ENCODE results near the gene GLIPR1L1.
"Not testable (repeated sequence)": the region's sequence is repeated elsewhere in the genome, so short reads cannot be mapped to it uniquely, and the experiment has no call there.

The GLIPR1L1 gene

DNA sequence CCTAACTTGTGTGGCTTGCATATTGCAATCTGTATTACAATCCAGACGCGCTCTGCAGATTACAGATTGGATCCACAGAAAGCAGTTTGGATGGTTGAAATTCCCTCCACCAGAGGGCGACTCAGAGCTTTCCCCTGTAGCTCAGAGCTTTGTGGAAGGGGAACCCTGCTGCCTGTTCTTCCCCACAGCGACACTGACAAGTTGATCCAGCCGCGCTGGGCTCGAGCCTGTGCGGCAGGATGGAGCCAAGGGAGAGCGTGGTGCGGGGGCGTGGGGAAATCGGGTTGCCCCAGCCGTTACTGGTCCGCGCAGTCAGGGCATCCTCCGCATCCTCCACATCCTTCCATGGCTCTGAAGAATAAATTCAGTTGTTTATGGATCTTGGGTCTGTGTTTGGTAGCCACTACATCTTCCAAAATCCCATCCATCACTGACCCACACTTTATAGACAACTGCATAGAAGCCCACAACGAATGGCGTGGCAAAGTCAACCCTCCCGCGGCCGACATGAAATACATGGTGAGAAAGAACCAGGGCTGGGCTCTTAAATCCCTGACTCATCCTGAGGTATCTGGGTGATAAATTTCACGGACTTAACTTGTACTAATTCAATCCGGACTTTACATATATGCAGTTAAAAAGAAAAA, at the start of gene GLIPR1L1:
Gene GLIPR1L1, plus strand, starts transcription at position 287 of the 647 bp plus-strand sequence. Its CDS starts 59 bp downstream, at position 346.
- peak; percentile 92 for DNase-seq

DNA sequence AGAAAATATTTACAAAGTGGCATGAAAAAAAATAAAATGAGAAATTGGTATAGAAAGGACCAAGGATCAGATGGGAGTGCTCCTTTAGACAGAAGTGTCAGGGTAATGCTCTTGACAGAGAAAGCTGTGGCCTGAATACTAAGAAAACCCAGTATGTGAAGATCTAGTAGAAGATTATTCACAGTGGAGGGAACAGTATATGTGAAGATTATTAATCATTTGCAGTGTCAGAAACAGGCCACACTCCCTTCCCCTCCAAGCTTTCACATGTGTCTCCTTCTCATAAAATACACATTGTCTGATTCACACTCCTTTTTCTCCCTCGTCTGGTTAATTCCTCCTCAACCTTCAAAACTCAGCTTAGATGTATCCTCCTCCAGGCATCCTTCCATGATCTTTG, 45.6 kb upstream of the GLIPR1L1 start:
- DNase-seq: no peak

DNA sequence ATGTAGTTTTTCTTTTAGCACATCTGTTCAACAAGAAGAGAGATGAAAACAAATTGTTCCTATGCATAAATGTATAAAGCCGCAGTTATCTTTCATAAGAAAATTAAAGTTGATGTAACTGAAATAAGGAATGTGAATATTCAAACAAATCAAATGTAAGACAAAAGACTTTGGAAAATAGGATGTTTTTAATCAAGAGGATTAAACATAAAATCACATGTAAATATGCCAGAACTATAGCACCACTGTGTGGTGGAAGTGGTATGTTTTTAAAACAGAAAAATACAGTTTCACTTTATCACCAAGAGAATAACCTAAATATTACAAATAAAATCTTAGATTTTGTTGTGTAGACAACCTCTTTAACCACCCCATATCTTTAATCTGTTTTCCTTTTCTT, 44.7 kb upstream of the GLIPR1L1 start:
- DNase-seq: peak; percentile 17

DNA sequence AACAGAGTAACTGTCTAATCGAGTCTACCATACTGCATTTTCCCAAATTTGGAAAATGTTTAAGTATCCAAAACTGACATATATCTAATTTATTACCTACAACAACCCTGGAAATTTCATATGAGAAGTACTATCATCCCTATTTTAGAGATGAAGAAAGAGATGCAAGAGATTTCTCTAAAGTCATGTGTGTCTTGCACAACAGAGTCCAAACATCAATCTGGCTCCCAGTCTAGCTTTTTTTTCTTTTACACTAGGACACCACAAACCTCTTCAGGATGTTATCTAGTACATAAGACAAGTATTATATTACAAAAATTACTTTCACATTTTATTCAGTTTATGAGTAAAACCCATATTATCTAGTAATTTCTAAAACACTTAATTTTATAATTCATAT, 43.5 kb upstream of the GLIPR1L1 start:
- DNase-seq: no peak

GRCh38 chr12:75294336-75294735, 40.1 kb upstream of the GLIPR1L1 start:
- DNase-seq: no peak

GRCh38 chr12:75294797-75295196, 39.7 kb upstream of the GLIPR1L1 start:
- no peak for DNase-seq

DNA sequence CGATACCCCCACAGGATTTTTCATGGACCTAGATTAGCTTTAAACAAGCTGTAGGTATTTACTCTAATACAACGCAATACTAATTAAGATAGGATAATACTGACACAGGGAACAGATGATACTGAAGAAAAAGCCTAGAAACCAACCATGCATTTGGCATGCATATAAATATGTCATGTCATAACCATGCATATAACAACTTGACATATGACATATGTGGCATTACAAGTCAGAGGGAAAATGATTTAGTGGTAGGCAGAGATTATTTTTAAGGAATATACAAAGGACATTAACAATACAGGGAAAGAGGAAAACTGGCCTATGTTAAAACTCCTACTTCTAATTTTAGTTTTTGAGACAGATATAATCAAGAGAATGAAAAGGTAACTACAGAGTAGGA, 32.2 kb upstream of the GLIPR1L1 start:
- no peak for DNase-seq

- no peak for DNase-seq
Observed at GRCh38 chr12:75302781-75303180, 31.7 kb upstream of the GLIPR1L1 start.

DNA sequence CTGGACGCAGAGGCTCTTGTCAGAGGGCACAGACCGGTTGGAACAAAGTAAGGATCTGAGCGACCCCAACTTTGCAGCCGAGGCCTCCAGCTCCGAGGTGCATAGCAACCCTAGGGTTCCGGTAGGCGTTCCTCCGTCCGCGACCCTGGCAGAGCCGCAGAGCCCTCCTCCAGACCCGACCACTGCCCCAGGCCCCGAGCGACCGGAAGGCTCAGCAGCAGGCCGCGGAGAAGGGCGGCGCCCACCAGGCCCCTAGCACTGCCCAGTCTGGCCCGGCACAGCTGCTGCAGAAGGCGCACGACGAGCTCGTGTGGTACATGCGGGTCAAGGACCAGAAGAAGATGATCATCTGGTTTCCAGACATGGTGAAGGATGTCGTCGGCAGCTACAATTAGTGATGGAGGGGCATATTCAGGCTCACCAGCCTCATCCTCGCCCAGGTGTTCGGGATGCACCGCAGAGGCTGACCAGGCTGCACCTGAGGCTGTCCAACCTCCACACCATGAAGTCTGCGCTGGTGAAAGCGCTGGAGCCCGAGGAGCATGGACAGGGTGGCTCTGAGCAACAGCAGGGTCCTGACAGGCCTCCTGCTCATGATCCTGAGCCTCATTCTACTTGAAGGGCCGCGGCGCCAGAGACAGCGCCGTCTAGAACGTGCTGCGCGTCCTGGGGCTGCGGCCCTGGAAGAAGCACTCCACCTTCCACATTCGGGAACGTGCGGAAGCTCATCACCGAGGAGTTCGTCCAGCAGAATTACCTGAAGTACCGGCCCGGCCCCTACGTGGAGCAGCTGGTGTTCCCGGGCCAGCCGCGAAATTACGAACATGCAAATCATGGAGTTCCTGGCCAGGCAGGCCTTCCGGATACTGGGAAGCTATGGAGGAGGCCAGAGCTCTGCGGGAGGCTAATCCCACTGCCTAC, 28.8 kb upstream of the GLIPR1L1 start:
- no peak for DNase-seq

DNA sequence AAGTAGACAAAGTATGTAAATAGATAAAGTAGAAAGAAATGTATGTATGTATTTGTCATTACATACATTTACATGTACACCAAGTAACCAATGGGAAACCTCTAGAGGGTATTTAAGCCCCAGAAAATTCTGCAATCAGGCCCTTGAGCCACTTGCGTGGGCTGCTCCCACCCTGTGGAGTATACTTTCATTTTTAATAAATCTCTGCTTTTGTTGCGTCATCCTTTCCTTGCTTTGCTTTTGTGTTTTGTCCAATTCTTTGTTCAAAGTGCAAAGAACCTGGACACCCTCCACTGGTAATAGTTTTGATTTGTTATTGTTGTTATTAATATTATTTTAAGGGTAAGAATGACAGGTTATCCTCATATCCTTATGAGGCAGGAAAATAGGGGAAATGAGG, 26.2 kb upstream of the GLIPR1L1 start:
- no peak for DNase-seq

DNA sequence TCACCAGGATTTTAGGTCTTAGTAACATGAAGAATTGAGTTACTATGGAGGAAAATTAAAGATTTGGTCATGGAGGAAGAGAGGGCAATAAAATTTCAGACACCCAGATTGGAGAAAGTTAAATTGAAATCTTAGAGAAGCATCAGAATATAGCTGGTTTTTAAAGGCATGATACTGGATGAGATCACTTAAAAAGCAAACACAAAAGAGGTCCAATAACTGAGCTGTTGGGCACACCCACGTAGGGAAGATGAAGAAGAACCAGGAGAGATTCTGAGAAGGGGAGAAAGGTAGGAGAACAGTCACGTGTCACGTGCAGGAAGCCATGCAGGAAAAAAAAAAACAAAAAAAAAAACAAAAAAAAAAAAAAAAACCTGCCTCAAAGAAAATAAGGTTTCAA, 23.1 kb upstream of the GLIPR1L1 start:
- no peak for DNase-seq

DNA sequence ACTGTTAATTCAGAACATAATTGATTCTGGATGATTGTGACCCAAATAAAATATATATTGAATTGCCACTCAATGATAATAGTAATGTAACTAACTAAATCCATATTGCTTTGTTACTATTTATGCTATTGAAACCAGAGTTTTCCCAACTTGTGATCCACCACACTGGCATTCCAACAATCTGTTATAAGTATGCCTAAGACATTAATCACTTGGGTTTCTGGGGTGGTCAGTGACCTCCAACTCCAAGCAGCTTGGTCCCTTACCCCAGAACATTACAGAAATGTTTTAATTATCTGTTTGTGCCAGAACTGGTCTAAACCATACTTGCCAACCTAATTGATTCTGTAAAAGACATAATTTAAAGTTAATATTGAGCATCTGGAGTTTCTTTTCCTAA, 19.0 kb upstream of the GLIPR1L1 start:
- DNase-seq: peak; percentile 79

DNA sequence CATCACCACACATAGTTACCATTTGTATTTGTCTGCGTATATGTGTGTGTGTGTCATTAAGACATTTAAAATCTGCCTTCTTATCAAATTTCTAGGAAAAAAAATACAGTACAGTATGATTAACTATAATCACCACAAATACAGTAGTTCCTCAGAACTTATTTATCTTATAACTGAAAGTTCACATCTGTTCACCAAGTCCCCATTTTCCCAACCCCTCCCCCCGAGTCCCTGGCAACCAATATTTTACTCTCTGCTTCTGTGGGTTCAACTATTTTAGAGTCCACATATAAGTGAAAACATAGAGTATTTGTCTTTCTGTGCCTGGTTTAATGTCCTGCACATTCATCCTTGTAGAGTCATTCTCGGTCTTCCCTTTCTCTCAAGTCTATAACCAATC, 16.7 kb upstream of the GLIPR1L1 start:
- no peak for DNase-seq

- peak; percentile 65 for DNase-seq
Observed at GRCh38 chr12:75322464-75322863, 12.0 kb upstream of the GLIPR1L1 start.

GRCh38 chr12:75323663-75324062, 10.8 kb upstream of the GLIPR1L1 start:
- no peak for DNase-seq

DNA sequence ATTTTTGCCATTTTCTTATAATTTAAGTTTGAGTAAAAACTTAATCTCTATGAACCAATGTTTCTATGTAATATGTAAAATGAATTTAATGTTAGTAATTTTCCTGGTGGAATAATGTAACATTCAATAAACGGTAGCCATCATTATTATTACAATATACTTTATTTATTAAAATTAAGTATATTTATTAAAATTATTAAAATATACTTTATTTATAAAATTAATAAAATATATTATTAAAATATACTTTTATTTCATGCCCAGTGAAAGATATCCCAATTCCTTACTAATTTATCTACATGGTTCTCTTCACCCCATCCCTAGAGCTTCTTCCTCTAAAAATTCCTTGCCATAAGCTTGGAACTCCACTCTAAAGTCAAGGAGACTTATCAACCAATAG, 6.8 kb upstream of the GLIPR1L1 start:
- DNase-seq: no peak

DNA sequence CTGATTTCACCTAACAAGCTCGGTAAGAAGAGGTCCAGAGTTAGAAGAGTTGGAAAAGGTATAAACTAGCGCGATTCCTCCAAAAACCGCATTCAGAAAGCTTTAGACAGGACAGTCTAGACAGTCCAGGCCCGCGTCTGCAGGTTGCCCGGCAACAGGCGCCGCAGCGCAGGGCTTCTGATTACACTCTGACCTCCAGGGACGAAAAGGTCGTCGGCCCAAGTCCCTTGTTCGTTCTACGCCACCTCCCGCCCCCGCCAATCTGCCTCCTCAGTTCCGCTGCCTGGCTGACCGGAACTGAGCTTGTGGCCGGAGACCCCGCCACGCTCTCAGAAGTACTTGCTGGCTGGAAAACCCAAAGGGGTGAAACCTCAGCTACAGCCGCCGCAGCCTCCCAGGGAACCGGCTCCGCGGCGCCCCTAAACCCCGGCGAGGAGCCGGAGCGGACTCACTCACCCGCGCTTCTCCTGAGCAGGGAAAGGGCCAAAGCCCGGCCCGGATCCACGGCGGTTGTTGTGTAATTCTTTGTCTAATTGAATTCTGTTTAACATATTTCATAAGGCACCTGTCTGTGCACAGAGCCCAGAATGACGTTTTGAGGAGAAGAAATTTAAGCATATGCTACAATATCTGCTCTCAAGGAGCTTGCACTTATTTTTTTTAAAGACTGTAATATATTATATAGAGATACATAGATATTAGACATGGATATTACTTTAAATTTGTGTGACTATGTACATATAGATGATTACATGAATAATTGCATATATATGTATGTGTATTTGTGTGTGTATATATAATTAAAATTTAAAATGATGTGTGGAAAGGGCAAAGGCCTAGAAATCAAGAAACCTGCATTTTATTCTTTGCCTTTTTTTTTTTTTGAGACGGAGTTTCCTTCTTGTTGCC, 4.3 kb upstream of the GLIPR1L1 start, which contains the start of gene CAPS2:
Gene CAPS2, minus strand, starts transcription at position 407 of the 909 bp plus-strand sequence. CDS start 3,826 bp downstream, outside the sequence.
- DNase-seq: peak; percentile 81

- no peak for DNase-seq
Observed at GRCh38 chr12:75337905-75338304, 3.4 kb downstream of the GLIPR1L1 start.

DNA sequence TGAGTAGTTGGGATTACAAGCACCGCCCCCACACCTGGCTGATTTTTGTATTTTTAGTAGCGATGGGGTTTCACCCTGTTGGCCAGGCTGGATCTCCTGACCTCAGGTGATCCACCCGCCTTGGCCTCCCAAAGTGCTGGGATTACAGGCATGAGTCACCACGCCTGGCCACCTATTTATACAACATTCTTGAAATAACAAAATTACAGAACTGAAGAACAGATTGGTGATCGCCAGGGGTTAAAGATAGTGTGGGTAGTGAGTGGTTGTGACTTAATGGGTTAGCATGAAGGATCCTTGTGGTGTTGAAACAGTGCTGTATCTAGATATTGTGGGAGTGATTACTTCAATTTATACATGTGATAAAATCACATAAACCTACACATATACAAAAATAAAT, 7.4 kb downstream of the GLIPR1L1 start:
- peak; percentile 5 for DNase-seq

- DNase-seq: no peak
Observed at GRCh38 chr12:75345531-75345930, 11.1 kb downstream of the GLIPR1L1 start.

GRCh38 chr12:75346215-75346614, 11.7 kb downstream of the GLIPR1L1 start:
- DNase-seq: not testable (repeated sequence)

GRCh38 chr12:75349946-75350345, 15.5 kb downstream of the GLIPR1L1 start:
- no peak for DNase-seq

DNA sequence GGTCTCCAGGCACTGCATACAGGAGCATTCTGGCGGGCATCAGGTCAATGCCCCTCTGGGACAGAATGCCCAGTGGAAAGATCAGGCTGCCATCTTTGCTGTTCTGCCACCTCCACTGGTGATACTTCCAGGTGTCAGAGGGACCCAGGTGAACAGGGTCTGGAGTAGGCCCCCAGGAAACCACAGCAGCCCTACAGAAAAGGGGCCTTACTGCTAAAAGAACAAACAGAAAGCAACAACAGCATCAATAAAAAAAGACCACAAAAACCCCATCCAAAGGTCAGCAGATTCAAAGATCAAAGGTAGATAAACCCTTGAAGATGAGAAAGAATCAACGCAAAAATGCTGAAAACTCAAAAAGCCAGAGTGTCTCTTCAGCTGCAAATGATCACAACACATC, 15.9 kb downstream of the GLIPR1L1 start:
- no peak for DNase-seq
